H1 (cell line): ENCODE measurements around the gene ENO2. TPM values are rescaled to one million over a fixed set of nuclear protein-coding genes. Genes with fewer than 3 reads are reported as not detected.
A peak's percentile ranks its signal among the peaks of the same experiment; 100 is the strongest.

Source experiments
- BACH1 ChIP-seq: IDR thresholded peaks from 2 replicates; pipeline ENCODE4 v1.6.1; 2012; ENCODE audit warnings: low read length, improper control_type of control experiment
- CHD7 ChIP-seq: fragments of 300-600 bp; sonication (generic); IDR thresholded peaks from 2 replicates; pipeline ENCODE4 v1.7.1; 2012; ENCODE audit warnings: low read length, moderate library complexity, mild to moderate bottlenecking, inconsistent platforms; ENCODE audit not compliant: insufficient replicate concordance
- HDAC2 ChIP-seq, 2 experiments: fragments of 300-600 bp in 1 of 2; sonication (generic) in 1 of 2; IDR thresholded peaks; 2 replicates each; pipeline ENCODE4 v1.6.1; 2011 to 2012; ENCODE audit warnings: low read depth in 2 of 2, low read length in 2 of 2, mild to moderate bottlenecking in 2 of 2, moderate library complexity in 2 of 2, borderline replicate concordance in 1 of 2, inconsistent platforms in 1 of 2
- JUN ChIP-seq: IDR thresholded peaks from 2 replicates; pipeline ENCODE4 v1.6.1; 2011; ENCODE audit warnings: low read depth, mild to moderate bottlenecking, improper control_type of control experiment, low read length
- NANOG ChIP-seq: IDR thresholded peaks from 2 replicates; pipeline ENCODE4 v1.6.1; 2011; ENCODE audit warnings: low read length, low read depth, mild to moderate bottlenecking, inconsistent platforms; ENCODE audit not compliant: insufficient read depth, poor library complexity, severe bottlenecking
- PHF8 ChIP-seq: fragments of 200-600 bp; sonication (generic); conservative IDR thresholded peaks from 2 replicates; pipeline ENCODE4 v1.7.1; 2012; ENCODE audit warnings: low read depth, mild to moderate bottlenecking, inconsistent platforms, low read length, moderate library complexity
- RBBP5 ChIP-seq: IDR thresholded peaks from 2 replicates; pipeline ENCODE4 v1.7.1; 2012; ENCODE audit warnings: low read depth, mild to moderate bottlenecking, inconsistent platforms, low read length, moderate library complexity, borderline replicate concordance
- SP1 ChIP-seq: IDR thresholded peaks from 2 replicates; pipeline ENCODE4 v1.6.1; 2011; ENCODE audit warnings: low read depth, low read length
- SRF ChIP-seq: IDR thresholded peaks from 2 replicates; pipeline ENCODE4 v1.6.1; 2011; ENCODE audit warnings: mild to moderate bottlenecking, low read depth, low read length, moderate library complexity
- polyA plus RNA-seq, 7 experiments: library from polyadenylated mRNA; depleted of rRNA in 3 of 7; stranded (reverse) in 5 of 7; unstranded in 2 of 7; fragments of >200 nt in 5 of 7; fragments of 200-250 nt in 2 of 7; gene quantifications; 1 replicate in 5 of 7; 2 replicates in 1 of 7; 4 replicates in 1 of 7; pipeline versions ENCODE4 v1.2.1 to v1.2.3, GENCODE V29; 2011 to 2013; ENCODE audit warnings: missing spikeins in 2 of 7, mixed read lengths in 2 of 7
- total RNA-seq: library from RNA; stranded (reverse); fragmentation: NEBNext Ultra II Directional; extraction: Animal tissue kit (Norgen Biotek cat#: 25700); gene quantifications from 2 replicates; pipeline ENCODE4 v1.2.1, GENCODE V29; 2021

The ENO2 gene
- total and polyA plus RNA-seq, 2 of the 8 experiments (the other 6 are each of a cell fraction or from before 2014, with no cell fraction given): 92.4 to 102 TPM

- peak; percentile 86 for TF ChIP-seq BACH1
- TF ChIP-seq JUN: no peak
- no peak for TF ChIP-seq CHD7
- TF ChIP-seq HDAC2 (IDR thresholded peaks at IDR 0.05; ENCODE audit: borderline replicate concordance in 1 of 2, low read depth in 2 of 2, low read length in 2 of 2): peak in 1 of 2 experiments; percentile 27; a peak in 2 of 4 replicates
- TF ChIP-seq SP1: peak; percentile 77
- TF ChIP-seq NANOG: no peak
- TF ChIP-seq RBBP5: peak; percentile 40; the same call in 1 of the 2 replicates
- peak; percentile 76 for TF ChIP-seq PHF8
- peak; percentile 67 for TF ChIP-seq SRF
Measured at GRCh38 chr12:6937481-6938352, 23.3 kb downstream of the ENO2 start (continued).
